Left hindlimb (tissue), 1 donor: ENCODE results near the gene CHCHD5.
A peak's percentile ranks its signal among the peaks of the same experiment; 100 is the strongest.
"Not testable (repeated sequence)": the region's sequence is repeated elsewhere in the genome, so short reads cannot be mapped to it uniquely, and the experiment has no call there.

ENCODE experiments used
- DNase-seq: peaks from one replicate; pipeline ENCODE4 v3.0.0-alpha.2; 2018

Gene CHCHD5, protein sequence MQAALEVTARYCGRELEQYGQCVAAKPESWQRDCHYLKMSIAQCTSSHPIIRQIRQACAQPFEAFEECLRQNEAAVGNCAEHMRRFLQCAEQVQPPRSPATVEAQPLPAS

DNA sequence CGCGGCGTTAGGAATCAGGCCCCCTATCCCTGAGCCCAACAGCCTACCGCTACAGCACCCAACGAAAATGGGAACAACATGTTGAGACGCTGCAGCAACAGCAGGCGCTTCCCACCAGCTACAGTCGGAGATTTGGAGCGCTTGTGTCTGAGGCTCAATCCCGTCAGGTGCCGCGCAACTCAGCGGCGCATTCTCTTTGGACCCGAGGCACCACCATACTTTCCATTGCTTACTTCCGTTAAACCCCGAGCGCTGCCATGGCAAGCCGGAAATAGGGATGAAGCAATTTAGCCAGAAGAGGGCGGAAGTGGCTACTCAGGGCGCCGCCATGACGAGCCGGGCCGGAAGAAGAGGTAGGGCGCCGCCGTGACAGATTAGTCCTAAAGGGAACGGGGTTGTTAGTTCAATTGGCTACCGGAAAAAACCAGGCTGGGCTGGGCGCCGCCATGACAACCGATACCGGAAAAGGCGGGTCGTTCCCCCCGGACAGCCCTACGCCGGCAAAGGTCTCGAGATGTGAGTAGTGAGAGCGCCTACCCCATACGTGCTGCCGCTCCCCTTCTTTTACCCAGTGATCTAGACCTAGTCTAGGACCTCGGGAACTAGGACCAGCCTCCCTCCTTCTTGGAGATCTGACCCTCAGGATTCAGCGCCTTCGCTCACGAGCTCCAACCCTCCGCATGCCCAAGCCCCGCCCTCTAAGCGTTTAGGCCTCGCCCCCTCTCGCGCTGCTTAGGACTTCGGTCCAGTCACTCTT lies at the start of gene CHCHD5:
CHCHD5 (plus strand) TSS at position 476 of the 757 bp plus-strand sequence; CDS start at position 515, 39 bp downstream.
- DNase-seq: peak; percentile 96

DNA sequence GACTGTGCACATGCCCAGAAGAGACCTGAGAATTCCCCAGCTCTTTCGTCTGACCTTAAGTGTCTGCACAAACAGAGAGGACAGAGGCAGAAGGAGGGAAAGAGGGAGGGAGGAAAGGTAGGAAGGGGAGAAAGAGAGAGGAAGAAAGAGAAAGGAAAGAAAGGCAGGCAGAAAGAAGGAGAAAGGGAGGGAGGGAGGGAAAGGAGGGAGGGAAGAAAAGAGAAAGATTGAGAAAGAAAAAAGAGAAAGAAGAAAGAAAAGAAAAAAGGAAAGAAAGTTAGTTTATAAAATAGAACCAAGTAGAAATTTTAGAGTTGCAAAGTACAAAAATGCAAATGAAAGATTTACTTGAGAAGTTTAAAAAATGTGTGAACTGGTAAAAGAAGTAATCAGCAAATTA lies 49.6 kb upstream of the CHCHD5 start:
- no peak for DNase-seq

DNA sequence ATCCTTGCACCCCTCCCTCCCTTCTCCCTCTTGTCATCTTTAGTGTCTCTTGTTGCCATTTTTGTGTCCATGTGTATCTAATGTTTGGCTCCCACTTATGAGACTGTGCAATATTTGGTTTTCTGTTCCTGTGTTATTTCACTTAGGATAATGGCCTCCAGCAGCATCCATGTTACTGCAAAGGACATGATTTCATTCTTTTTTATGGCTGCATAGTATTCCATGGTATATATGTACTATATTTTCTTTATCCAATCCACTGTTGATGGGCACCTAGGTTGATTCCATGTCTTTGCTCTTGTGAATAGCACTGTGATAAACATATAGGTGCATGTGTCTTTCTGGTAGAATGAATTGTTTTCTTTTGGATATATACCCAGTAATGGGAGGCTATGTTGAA lies 47.7 kb upstream of the CHCHD5 start:
- not testable (repeated sequence) for DNase-seq

DNA sequence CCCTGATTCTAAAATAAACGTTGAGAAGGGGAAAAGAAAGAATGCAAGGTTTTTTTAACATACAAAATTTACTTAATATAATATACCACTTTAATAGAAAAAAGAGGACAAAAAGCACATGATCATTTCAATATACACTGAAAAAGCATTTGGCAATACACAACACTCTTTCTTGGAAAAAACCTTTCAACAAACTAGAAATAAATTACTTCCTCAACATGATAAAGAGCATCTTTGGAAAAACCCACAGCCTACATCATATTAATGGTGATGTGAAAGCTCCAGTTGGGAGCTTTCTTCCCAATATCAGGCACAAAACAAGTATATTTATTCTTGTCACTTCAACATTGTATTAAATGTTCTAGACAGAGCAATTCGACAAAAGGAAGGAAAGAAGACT lies 45.1 kb upstream of the CHCHD5 start:
- DNase-seq: no peak

DNA sequence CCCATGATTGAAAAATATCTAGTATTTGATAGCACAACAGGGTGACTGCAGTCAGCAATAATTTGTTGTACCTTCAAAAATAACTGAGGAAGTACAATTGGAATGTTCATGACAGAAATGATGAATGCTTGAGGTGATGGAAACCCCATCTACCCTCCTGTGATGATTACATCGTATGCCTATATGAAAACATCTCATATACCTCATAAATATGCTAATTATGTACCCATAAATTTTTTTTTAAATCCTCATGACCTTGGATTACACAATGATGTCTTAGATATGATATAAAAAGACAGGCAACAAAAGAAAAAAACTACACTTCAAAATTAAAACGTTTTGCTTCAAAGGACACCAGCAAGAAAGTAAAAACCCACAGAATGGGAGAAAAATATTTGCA lies 43.5 kb upstream of the CHCHD5 start:
- no peak for DNase-seq

DNA sequence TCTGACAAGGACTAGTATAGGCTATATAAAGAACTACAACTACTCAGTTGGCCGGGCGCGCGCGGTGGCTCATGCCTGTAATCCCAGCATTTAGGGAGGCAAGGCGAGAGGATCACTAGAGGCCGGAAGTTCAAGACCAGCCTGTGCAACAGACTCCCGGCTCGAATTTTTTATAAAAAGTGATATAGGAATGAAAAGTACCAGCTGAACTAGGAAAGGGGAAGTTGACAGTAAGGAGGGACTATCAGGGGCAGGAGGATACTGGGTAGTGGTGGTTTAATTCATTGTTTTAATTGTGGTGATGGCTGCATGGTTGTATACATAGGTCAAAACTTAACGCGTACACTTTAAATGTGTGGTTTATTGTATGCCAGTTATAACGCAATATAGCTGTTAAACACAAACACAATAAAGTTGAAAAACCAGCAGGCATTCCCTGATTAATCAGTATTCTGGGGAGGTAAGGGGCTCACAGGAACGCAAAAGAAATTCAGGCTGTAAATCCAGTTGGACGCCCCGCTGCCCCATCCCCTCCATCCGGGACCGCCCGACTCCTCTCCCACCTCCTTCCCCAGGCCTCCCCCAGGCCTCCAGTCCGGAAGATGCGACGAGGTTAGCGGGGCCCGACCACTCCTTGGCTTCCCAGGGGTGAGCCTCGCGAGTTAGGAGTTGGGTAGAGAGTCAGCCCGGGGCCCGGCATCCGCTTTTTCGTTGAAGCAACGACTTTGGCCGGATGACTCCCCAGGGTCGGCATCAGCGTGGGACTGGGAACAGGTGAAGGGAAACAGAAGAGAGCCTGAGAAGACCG lies 42.9 kb upstream of the CHCHD5 start:
- peak; percentile 90 for DNase-seq

DNA sequence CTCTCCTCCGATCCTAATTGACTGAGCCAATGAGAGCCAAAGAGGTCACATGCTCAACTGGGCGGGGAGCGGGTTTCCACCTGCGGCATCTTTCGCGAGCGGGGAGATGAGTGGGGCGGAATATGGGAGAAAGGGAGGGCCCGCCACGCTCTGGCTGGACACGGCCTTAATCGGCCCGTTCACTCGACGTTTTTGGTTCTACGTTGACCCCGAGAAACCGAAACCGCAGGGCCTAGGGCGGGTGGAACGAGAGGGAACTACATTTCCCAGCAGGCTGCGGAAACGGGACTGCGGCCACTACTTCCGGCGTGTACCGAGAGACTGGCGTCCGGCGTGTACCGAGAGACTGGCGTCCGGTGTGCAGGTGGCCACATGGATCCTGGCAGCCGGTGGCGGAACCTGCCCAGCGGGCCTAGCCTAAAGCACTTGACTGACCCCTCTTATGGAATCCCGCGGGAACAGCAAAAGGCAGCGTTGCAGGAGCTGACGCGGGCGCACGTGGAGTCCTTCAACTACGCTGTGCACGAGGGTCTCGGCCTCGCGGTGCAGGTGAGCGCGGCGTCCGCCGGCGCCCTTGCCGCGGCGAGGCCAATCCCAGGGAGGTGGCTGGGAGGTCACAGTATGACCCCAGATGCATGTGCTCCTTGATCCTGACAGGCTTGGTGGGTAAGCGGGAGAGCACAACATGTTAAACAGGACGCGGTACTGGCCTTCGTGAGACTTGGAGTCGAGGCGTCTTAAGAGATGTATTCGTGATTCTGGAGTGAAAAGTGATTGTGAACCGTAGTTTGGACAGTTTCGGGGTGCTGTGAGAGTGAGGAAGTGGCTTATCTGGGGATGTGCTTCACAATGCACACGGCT lies 42.1 kb upstream of the CHCHD5 start, which contains the start of gene POLR1B:
POLR1B (plus strand) TSS at position 343 of the 861 bp plus-strand sequence; CDS start at position 373, 30 bp downstream.
- peak; percentile 90 for DNase-seq

DNA sequence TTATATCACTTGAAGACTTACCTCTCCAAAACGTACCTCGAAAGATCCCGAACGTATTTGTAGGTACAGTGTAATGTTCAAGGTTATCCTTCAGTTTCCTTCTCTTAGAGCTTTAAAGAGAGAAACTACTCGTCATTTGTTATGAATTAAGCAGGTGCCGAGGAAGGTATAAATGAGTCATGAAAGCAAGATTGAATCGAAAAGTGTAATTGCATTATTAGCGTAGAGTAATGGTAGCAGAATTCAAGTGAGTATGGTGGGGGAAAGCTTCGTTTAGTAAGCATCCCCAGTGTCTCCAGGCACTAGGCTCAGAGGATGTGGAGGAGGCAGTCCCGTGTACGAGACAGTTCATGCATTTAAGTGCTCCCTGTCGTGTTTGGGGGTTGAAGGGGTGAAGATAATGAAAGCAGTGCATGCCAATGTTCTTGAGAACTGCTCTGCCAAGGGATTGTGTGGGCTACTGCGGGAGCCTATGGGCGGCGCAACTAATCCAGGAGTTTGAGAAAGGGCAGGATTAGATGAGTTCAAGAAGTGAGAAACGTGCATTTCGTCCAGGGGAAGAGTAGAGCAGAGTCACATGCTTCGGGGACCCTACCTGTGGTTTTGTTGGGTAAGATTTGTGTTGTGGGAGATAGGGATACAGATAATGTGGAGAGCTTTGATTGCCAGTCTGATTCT lies 41.3 kb upstream of the CHCHD5 start:
- no peak for DNase-seq

DNA sequence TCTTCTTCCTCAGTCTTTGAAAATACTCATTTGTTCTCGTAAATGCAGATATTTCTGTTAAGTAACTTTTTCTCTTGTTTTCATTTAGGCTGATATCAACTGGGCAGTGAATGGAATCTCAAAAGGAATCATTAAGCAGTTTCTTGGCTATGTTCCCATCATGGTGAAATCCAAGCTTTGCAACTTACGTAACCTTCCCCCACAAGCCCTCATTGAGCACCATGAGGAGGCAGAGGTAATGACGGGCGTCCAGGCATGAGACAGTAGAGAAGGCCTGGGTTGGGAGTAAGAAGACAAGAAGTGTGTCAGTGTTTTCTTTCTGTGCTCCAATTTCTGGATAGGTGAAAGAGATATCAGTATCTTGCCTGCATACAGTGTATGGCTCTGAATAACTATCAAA lies 37.1 kb upstream of the CHCHD5 start:
- no peak for DNase-seq

DNA sequence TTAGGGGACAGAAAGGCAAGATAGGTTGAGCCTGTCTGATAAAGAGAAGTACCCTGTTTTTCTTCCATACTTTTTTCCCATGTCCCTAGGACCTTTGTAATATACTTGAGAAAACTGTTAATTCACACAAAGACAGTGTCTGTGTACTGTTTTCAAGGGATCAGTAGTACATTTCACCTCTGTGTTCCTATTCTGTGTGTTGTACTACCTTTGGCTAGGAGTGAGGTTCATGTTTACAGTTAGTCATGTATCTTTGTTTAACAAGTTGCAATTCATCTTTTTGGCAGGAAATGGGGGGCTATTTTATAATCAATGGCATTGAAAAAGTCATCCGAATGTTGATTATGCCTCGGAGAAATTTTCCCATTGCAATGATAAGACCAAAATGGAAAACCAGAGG lies 35.4 kb upstream of the CHCHD5 start:
- no peak for DNase-seq

DNA sequence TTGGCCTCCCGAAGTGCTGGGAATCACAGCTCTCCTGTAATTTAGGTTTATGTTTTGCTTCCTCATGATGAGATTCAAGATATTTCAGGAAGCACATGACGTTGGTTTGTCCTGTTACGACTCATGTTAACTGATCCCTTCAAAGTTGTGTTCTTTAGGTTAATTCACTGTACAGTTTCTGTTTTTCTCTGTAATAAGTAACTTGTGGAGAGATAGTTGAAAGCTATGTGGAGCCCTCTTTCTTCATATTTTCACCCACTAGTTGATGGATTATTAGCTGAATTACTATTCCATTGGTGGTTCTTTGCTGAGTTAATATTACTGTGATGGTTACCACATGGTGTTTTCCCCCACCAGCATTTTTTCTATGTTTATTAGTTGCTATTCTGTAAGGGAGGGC lies 18.3 kb upstream of the CHCHD5 start:
- no peak for DNase-seq

DNA sequence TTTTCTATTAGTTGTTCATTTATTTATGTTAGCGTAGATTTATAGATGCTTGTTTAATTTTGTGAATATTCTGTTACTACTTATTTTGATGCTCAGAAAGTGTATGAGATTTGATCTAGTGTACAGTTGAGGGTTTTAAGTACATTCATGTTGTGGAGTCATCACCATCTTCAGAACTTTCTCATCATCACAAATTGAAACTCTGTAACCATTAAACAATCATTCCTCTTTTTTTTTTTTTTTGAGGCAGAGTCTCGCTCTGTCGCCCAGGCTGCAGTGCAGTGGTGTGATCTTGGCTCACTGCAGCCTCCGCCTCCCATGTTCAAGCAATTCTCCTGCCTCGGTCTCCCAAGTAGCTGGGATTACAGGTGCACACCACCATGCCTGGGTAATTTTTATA lies 17.9 kb upstream of the CHCHD5 start:
- DNase-seq: not testable (repeated sequence)

DNA sequence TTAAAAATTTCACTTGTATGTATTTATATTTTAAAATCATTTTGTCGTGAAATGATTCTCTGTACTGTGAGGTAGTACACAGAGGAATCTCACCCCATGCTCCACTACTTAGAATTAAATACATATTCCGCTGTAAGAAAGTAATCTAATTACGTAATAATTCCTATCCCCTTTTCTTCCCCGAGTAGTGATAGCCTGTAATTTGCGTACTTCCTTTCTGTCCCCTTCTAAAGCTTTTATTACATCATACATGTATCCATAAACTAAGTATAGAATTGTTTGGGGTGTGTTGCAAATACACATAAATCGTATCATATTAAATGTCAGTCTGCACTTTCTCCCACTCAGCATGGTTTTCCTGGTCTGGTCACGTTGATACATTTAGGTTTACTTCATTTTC lies 12.4 kb upstream of the CHCHD5 start:
- no peak for DNase-seq

DNA sequence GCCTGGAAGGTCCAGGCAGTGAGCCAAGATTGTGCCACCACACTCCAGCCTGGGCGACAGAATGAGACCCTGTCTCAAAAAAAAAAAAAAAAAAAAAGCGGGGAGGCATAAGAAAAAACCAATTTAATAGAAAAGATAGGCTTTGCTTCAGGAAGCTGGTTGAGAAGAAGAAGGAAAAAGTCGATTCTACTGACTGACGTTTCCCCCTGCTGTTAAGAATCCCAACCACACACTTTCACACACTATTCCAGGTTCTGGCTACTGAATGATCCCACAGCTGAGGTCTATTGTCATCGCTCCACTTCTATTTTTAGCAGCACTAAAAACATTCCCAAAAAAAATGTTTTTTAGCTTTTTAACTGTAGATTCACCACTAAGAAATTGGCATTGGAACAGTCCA lies 6.7 kb upstream of the CHCHD5 start:
- no peak for DNase-seq

DNA sequence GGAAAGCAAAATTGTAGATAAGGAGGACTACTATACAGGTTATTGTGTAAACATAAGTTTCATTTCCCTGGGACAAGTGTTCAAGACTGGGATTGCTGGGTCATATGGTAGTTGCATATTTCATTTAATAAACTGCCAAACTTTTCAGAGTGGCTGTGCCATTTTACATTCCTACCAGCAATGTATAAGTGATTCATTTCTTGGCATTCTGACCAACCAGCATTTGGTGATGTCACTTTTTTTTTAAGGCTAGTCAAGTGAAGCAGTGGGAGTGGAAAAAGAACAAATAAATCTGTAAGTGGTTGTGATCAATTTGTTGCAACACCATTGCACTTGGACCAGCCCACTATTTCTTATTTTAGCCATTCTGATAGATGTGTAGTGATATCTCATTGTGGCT lies 5.2 kb upstream of the CHCHD5 start:
- no peak for DNase-seq

DNA sequence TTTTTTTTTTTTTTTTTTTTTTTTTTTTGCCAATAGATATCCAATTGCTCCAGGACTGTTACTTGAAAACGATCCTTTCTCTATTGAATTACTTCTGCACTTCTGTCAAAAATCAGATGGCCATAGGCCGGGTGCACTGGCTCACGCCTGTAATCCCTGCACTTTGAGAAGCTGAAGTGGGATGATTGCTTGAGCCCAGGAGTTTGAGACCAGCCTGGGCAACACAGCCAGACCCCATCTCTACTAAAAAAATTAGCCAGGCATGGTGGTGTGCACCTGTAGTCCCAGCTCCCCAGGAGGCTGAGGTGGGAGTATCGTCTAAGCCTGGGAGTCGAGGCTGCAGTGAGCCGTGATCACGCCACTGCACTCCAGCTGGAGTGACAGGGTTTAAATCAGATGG lies 4.3 kb upstream of the CHCHD5 start:
- no peak for DNase-seq

DNA sequence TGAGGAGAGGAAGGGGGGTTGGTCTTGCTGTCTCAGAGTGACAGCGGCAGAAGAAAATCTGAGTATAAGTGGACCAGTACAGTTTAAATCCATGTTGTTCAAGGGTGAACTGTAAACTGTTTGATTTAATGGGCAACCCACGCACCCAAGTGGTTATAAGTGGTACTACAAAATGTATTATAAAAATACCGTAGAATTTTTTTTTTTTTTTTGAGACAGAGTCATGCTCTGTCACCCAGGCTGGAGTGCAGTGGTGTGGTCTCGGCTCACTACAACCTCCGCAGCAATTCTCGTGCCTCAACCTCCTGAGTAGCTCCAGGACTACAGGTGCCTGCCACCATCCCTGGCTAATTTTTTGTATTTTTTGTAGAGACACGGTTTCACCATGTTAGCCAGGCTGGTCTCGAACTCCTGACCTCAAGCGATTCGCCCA lies 2.1 kb upstream of the CHCHD5 start:
- no peak for DNase-seq

DNA sequence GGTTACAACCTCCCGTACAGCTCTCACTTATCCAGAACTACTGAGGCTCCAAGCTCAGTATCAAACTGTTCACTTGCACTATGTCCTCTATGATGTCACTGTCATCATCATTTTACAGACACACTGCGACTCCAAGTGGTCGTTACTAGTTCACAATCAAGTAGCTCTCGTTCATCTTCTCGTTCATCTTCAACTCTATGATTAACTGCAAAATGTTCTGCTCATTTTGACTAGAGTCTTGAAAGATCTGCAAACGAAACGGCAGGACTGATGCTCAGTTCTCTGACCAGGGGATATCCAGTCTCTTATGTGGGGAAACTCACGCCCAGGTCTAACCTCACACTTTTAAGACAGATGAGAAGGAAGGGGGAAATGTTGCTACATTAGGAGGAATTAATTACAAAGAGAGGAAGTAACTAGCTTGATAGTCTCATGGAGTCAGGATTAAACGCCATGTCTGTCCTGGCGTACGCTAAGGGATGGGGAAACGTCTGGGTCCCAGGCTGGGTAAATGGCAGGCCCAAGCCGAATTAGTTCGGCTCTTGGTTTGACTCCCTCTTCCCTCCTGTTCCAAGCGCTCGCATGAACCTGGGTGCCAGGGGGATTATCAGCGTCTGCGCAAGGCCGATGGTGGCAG lies 794 bp upstream of the CHCHD5 start:
- DNase-seq: no peak

DNA sequence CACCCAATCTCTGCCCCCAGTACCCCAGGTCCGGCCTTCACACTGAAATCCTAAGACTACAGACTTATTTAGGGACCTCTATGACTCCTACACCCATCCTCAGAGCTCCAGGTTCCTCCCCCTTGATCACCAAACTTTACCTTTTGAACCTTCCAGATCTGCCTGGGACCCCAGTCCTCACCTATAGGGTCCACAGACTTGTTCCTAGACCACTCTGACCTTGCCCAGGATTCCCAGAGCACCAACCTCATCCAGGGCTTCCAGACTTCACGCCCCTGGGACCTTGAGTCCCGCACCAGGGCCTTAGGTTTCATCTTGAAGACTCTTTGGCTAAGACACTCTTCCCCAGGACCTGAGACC lies 462 bp downstream of the CHCHD5 start:
- no peak for DNase-seq

DNA sequence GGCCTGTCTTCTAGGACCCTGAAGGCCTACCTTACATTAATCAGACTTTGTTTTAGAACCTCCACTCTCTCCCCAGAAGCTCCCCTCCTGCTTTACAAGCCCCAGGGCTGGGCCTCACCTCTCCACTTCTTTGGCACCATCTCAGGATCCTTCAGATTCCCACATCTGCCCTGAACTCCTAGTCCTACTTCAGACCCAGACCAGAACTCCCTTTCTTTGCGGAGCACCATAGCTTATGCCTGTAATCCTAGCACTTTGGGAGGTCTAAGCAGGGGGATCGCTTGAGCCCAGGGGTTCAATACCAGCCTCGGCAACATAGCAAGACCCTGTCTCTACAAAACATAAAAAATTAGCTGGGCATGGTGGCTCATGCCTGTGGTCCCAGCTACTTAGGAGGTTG lies 991 bp downstream of the CHCHD5 start:
- no peak for DNase-seq

DNA sequence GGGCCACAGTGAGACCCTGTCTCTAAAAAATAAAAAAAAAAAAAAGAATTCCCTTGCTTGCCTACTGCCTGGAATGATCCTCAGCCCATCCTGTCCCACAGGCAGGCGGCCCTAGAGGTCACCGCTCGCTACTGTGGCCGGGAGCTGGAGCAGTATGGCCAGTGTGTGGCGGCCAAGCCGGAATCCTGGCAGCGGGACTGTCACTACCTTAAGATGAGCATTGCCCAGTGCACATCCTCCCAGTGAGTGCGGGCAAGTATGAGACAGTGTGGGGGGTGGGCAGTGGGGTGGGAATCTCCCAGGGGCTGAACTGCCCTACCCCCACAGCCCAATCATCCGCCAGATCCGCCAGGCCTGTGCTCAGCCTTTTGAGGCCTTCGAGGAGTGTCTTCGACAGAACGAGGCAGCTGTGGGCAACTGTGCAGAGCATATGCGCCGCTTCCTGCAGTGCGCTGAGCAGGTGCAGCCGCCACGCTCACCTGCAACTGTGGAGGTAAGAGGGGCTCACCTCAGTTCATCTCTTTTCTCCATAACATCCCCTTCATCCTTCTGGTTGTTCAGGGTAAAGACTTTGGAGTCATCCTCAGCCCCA lies 1.6 kb downstream of the CHCHD5 start:
- no peak for DNase-seq
